Kidney (tissue), 14 donors: ENCODE measurements around the gene ECM2. TPM values are rescaled to one million over a fixed set of nuclear protein-coding genes. Genes with fewer than 3 reads are reported as not detected.

Experiments
- DNase-seq, 5 donors: peaks; one replicate each; pipeline ENCODE4 v3.0.0-alpha.2; 2013 to 2020
- FAIRE-seq: peaks from 2 replicates; lab custom pipeline; 2012; peaks lifted over from hg19 to GRCh38; lab: Jason Lieb, UNC
- H3K27ac ChIP-seq, 2 donors: one replicate each; pipeline ENCODE4 v1.7.0; 2013; ENCODE audit warnings: low read depth in 2 of 2, low read length in 2 of 2, inconsistent platforms in 1 of 2
- H3K27me3 ChIP-seq: one replicate; pipeline ENCODE4 v1.7.1; 2013; ENCODE audit warnings: low read length, inconsistent platforms; ENCODE audit not compliant: control insufficient read depth, insufficient read depth
- H3K36me3 ChIP-seq, 3 donors: one replicate each; pipeline versions ENCODE4 v1.7.0 to v1.7.1; 2013; ENCODE audit warnings: low read length in 3 of 3, control low read depth in 1 of 3, inconsistent platforms in 1 of 3; ENCODE audit not compliant: insufficient read depth in 3 of 3, control insufficient read depth in 2 of 3
- H3K4me1 ChIP-seq, 3 donors: one replicate each; pipeline versions ENCODE4 v1.7.0 to v1.7.1; 2013; ENCODE audit warnings: low read length in 3 of 3, inconsistent platforms in 1 of 3, low read depth in 1 of 3; ENCODE audit not compliant: control insufficient read depth in 2 of 3, insufficient read depth in 2 of 3
- H3K4me3 ChIP-seq, 3 donors: one replicate each; pipeline versions ENCODE4 v1.7.0 to v1.8.1; 2013; ENCODE audit warnings: low read length in 3 of 3, control low read depth in 1 of 3, inconsistent platforms in 1 of 3
- H3K9ac ChIP-seq, 3 donors: one replicate each; pipeline versions ENCODE4 v1.7.0 to v1.7.1; 2013; ENCODE audit warnings: low read length in 3 of 3, control low read depth in 1 of 3, inconsistent platforms in 1 of 3
- H3K9me3 ChIP-seq, 3 donors: one replicate each; pipeline versions ENCODE4 v1.7.0 to v1.7.1; 2013; ENCODE audit warnings: low read length in 3 of 3, control low read depth in 1 of 3, inconsistent platforms in 1 of 3; ENCODE audit not compliant: control insufficient read depth in 2 of 3, insufficient read depth in 1 of 3
- intact Hi-C: fragments of 100-400 bp; cut with DNase I; formaldehyde crosslinking; loops from one replicate; pipeline ENCODE4 v1.11.1; 2022
- polyA plus RNA-seq: library from polyadenylated mRNA; stranded (reverse); fragments of 350-450 nt; fragmentation: Illumina TruSeq; extraction: RNeasy Lipid Tissue Mini Kit (QIAGEN cat#74804); gene quantifications from one replicate; pipeline ENCODE4 v1.2.3, GENCODE V29; 2014; ENCODE audit warnings: low read depth, low replicate concordance; ENCODE audit not compliant: insufficient read depth
- total RNA-seq: library from RNA; stranded (reverse); fragmentation: NEBNext Ultra II Directional; extraction: Animal tissue kit (Norgen Biotek cat#: 25700); gene quantifications from one replicate; pipeline ENCODE4 v1.2.1, GENCODE V29; 2021
- TF ChIP-seq, protein P1 (sequence below): IDR thresholded peaks from 3 replicates; pipeline ENCODE4 v1.5.1; 2012; ENCODE audit warnings: mild to moderate bottlenecking, moderate library complexity, borderline replicate concordance; ENCODE audit not compliant: insufficient read depth; ENCODE audit errors: extremely low read depth
- donor health status: control.
- donor health status: control.
- donor health status: control.
- donor health status: control.
- donor health status: control.
- donor health status: DM: yes; HTN: yes; CAD: no.
- donor health status: Normal renal cell carcinoma (clear cell type).

ECM2 gene
- total and polyA plus RNA-seq, 2 donors from 2014 or later: 5.5 to 7.6 TPM

DNA sequence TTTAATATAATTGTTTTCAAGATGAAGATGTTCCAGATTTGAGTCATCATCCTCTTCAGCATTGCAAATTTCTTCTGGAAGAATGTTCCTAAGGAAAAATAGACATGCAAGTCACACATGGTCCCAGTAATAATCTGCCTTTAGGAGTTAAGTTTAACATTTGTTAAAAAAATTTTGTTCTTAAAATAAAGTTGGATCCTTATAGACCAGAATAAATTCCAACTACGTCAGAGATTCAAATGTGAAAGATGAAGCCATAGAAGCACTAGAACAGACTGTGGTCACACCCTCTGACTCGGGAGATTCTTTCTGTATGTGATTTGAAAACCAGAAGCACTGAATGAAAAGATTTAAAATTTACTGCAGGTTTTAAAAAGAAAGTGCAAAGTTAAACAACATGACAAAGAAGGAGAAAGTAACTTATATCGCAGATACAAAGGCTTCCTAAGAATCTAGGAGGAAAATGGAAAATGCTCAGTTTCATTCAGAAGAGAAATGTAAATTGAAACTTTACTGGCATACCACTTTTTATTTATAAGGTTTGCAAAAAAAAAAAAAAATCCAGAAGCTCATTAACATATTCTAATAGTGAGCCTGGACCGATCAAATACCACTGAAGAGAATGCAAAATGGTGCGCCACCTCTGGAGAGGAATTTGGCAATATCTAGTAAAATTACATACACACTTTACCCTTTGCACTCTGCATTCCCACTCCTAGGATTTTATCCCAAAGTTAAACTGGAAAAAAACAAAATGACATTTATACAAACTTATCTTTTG, 39.2 kb downstream of the ECM2 start:
- H3K27me3 ChIP-seq: no peaks in the 10 kb centered on the region
- no peaks in the 10 kb centered on the region for H3K4me1 ChIP-seq
- intact Hi-C loops: no loop called here
- FAIRE-seq (no peak), DNase-seq (no peak)
- no peaks in the 10 kb centered on the region for H3K9me3 ChIP-seq
- TF ChIP-seq, protein P1, sequence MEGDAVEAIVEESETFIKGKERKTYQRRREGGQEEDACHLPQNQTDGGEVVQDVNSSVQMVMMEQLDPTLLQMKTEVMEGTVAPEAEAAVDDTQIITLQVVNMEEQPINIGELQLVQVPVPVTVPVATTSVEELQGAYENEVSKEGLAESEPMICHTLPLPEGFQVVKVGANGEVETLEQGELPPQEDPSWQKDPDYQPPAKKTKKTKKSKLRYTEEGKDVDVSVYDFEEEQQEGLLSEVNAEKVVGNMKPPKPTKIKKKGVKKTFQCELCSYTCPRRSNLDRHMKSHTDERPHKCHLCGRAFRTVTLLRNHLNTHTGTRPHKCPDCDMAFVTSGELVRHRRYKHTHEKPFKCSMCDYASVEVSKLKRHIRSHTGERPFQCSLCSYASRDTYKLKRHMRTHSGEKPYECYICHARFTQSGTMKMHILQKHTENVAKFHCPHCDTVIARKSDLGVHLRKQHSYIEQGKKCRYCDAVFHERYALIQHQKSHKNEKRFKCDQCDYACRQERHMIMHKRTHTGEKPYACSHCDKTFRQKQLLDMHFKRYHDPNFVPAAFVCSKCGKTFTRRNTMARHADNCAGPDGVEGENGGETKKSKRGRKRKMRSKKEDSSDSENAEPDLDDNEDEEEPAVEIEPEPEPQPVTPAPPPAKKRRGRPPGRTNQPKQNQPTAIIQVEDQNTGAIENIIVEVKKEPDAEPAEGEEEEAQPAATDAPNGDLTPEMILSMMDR: no peak
- H3K9ac ChIP-seq: no peak overlapping the region
- H3K4me3 ChIP-seq: no peak overlapping the region
- no peak overlapping the region for H3K27ac ChIP-seq
- H3K36me3 ChIP-seq: no peaks in the 10 kb centered on the region

DNA sequence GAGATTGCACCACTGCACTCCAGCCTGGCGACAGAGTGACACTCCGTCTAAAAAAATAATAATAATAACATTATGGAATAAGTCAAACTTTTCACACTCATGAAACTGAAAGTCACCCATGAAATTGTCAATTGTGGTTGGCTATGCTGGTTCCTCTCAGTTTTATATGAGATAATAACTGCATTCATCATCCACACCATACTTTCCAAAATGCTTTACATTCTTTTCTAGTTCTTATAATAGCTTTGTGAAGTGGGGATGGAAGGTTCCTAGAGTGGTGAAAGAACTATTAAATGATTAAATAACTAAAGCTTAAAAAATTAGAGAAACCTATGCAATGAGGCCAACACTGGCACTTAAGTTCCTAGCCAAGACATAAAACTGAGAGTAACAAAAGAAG, 40.9 kb downstream of the ECM2 start:
- intact Hi-C loops: no loop called here
- Histone ChIP-seq H3K36me3 (no peaks in the 10 kb centered on the region), H3K9me3 (no peaks in the 10 kb centered on the region), H3K4me3 (no peak overlapping the region), H3K27me3 (no peaks in the 10 kb centered on the region), H3K9ac (no peak overlapping the region), H3K27ac (no peak overlapping the region), H3K4me1 (no peaks in the 10 kb centered on the region)
- no peak for DNase-seq
- TF ChIP-seq, protein P1: no peak
- no peak for FAIRE-seq

DNA sequence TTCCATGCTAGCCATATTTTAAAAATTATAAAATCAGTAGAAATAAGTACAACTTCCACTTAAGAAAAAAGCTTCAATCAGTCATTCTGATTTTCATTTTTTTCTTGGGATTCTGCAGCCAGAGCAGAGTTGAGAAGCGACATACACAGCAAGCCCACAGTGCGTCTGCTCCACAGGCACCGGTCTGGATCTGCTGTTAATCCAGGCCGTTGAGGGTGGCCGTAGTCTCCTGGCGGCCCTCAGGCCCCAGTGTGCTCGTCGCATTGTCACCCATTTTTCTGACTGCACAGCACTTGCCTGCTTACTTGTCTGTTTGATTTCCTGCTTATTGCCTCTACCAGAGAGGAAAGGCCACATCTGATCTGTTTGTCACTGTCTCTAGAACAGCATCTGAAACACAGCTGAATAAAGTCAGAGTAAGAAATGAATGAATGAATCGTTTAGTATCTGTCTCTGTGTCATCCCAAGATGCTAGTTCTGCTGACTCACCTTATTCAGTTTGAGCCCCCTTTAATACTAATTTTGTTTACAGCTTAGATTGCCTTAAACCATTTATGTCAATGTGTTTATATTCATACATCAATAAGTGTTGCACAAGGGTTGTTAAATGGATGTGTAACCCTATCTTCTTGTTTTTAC, 41.9 kb downstream of the ECM2 start:
- H3K4me3 ChIP-seq: no peak overlapping the region
- intact Hi-C loops: no loop called here
- DNase-seq: no peak

More for the DNA sequence above, 41.9 kb downstream of the ECM2 start:
- Histone ChIP-seq H3K4me1 (no peaks in the 10 kb centered on the region), H3K36me3 (no peaks in the 10 kb centered on the region), H3K9ac (no peak overlapping the region), H3K9me3 (no peaks in the 10 kb centered on the region), H3K27ac (no peak overlapping the region), H3K27me3 (no peaks in the 10 kb centered on the region)
- no peak for FAIRE-seq
- TF ChIP-seq, protein P1: no peak
